Tongue (tissue), 2 donors: ENCODE data around the gene GRIA4. TPM values are rescaled to one million over a fixed set of nuclear protein-coding genes. Genes with fewer than 3 reads are reported as not detected.

Source experiments
- DNase-seq: peaks from one replicate; pipeline ENCODE4 v3.0.0-alpha.2; 2015
- total RNA-seq: library from RNA; depleted of rRNA; stranded (reverse); fragments of >200 nt; gene quantifications from one replicate; pipeline ENCODE4 v1.2.3, GENCODE V29; 2014

Gene GRIA4
- total RNA-seq, 1 donor from 2014 or later: 6.8 TPM

DNA sequence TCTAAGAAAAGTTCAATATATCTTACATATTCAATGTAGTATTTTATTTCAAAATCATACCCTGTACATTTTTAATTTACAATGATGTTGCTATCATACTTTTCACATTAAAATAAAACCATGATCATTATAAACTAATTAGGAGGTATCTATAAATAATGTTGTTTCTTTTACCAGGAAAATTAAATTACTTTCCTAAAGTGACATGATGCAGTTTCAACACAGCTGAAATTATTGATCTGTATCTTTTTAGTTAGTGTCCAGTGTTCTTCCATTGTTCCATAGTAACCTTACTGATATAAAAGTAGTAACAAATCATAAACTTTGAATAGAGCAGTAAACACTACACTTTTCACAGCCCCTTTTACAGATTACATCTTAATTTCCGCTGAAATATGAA lies 29.7 kb downstream of the GRIA4 start:
- DNase-seq: no peak

DNA sequence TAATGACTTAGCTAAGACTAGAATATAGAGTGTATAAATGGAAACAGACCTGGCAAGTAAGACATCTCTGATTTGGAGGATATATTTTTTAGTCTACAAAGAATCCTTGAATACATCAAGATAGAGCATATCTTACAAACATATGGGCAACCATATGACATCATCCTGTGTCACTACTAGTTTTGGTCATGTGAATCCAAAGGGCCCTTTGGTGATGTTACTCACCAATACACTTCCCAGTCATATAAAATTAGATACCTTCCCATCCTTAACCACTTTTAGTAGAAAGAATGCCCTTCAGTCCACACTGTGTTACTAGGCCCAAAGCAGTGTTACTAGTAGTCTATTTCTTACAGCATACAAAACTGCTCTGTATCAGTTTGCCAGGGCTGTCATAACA lies 31.6 kb downstream of the GRIA4 start:
- no peak for DNase-seq

DNA sequence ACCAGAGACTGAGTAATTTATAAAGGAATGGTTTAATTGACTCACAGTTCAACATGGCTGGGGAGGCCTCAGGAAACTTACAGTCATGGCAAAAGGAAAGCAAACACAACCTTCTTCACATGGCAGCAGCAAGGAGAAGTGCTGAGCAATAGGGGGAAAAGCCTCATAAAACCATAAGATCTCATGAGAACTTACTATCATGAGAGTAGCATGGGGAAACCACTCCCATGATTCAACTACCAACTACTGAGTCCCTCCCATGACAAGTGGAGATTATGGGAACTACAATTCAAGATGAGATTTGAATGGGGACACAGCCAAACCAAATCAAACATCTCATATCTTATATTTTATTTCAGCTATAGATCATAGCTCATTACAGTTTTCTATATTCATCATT lies 33.0 kb downstream of the GRIA4 start:
- no peak for DNase-seq

DNA sequence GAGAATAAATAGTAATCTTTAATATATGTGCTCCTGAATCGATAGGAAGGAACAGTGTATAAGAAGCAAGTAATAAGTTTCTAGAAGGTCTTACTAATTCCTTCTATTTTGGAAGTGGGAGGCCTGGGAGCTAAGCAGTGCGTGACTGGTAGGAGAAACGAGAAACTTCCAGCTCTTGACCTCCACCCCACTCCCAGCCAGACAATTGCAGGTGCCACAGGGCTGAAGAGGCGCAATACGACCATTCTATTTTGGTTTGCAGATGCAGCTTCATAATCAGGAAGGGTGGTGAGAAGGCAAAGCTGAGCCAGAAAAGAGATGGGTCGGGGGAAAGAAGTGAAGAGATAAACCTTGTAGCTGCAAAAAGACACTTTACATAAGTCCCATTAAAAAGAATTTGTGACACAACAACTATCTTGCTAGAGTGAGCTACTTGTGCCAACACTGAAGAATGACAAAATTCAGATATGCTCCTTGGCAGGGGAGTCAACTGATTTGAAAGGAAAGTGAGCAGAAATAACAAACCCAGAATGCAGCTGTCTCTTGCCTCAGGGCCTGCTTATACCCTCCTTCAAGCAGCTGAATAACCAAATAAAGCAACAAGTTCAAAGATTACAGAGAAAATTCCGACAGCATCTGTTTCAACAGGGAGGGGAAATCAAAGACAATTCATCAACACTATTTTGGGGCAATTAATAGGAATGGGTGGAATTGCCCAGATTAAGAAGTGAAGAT lies 35.1 kb downstream of the GRIA4 start:
- DNase-seq: peak; percentile 10

DNA sequence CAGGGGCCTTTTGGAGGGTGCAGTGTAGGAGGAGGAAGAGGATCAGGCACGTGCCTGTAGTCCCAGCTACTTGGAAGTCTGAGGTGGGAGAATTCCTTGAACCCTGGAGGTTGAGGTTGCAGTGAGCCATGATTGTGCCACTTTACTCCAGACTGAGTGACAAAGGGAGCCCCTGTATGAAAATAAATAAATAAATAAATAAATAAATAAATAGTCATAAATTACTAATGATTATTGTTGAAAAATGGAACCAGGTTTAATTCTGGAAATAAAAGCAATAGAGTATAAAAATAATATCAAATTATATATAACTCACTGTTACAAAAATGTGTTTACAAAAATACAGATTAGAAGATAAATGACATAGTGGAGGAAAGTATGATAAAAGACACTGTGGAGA lies 37.9 kb downstream of the GRIA4 start:
- DNase-seq: no peak

DNA sequence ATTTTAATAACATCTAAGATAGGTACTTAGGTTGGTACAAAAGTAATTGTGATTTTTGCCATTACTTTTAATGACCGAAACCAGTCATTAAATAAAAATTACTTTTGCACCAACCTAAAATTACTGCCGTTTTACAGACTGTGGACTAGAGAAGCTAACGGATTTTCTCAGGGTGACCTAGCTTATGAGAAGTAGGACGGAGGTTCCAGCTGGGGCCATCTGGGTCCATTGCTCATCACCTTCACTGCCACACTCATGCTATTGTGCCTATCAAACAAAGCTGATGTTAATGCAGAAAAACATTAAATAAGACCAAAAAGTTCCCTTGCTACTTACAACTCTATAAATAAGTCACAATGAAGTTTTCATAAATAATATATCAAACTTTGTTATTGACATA lies 38.9 kb downstream of the GRIA4 start:
- DNase-seq: no peak

DNA sequence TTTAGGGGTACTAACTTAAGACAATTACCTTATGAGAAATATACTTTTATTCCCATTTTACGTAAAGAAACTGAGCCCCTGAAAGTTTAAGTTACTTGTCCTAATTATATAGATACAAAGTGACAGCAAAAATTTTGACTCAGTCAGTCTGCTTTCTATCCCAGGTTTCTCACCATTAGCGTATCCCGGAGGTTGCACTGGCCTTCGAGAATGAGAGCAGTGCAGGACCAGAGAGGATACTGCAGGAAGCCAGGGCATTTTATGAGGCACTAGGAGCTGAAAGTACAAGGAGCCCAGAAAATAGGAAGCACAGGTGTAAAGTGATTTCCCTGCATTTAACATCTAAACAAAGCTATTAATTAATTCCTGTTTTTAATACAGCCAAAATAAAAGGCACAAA lies 55.4 kb downstream of the GRIA4 start:
- DNase-seq: no peak

DNA sequence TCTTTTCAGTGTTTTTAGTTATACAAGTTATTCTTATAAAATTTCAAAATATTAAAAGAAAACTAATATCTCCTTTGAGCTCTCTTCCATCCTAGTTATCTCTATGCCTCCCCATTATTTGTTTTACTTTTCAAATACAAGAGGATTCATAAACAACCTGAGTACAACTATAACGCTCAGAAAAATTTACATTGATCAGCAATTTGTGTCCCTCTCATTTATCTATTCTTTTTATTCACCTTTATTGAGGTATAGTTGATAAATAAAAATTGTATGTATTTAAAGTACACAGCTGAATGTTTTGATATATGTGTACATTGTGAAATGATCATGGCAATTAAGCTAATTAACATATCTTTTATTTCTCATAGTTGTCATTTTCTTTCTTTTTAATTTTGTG lies 57.6 kb downstream of the GRIA4 start:
- no peak for DNase-seq

DNA sequence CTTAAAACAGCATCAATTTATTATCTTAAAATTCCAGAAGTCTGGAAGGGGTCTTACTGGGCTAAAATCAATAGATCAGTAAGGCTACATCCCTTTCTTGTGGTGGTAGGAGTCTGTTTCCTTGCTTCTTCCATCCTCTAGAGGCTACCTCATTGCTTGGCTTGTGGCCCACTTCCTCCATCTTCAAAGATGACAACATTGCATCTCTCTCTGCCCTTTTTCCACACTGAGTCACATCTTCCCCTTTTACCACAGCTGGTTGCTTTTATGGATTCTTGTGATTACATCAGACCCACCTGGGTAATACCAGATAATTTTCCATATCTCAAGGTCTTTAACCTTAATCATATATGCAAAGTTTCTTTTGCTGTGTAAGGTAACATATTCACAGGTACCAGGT lies 60.9 kb downstream of the GRIA4 start:
- DNase-seq: no peak

DNA sequence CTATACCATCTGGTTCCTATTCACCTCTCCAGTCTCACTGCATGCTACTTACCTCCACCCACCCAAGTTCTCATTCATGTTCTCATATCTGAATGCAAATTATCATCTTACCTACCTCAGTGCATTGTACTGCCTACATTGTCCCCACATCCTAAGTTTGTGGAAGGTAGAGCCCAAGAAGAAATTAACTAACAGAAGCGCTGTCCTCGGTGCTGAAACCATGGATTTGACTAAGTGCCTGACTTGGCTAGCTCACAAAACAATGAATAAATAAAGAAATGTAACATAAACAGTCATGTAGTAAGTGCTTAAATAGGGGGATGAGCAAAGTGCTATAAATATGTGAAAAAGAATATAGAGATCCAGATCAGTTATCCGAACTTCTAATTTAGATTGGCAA lies 63.2 kb downstream of the GRIA4 start:
- peak; percentile 84 for DNase-seq

DNA sequence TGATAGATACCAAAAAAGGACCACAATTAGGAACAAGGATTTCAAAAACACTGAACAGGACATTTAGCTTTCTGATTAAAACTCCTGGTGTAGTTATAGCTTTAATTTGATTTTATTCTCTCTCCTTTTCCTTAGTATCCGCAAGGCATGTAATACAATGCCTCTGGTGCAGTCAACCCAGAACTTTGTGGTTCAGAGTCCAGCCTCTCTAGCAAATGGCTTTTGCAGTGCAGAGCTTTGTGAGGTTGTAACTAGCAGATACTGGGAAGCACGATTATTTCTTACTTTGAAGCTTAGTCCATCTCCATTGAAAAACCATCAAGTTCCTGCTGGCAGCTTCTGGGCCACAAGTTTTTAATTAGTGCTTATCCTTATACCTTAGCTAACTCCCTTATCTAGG lies 79.8 kb downstream of the GRIA4 start:
- no peak for DNase-seq

DNA sequence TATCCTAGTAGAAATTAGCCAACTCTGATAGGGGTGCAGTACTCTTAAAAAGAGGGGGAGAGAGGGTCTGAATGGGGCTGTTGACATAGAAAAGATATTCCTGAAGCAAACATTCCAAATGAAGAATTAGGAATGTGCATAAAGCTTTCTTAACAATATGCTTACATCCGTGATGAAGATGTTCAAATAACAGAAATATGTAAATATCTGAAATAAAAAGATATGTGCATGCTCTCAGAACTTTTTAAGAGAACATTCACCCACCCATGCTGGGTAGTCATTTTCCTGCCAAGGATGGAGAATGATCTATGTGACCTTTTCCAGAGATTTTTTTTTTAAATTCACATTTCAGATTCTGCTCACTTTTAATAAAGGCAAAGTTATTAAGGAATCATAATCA lies 80.6 kb downstream of the GRIA4 start:
- DNase-seq: no peak

DNA sequence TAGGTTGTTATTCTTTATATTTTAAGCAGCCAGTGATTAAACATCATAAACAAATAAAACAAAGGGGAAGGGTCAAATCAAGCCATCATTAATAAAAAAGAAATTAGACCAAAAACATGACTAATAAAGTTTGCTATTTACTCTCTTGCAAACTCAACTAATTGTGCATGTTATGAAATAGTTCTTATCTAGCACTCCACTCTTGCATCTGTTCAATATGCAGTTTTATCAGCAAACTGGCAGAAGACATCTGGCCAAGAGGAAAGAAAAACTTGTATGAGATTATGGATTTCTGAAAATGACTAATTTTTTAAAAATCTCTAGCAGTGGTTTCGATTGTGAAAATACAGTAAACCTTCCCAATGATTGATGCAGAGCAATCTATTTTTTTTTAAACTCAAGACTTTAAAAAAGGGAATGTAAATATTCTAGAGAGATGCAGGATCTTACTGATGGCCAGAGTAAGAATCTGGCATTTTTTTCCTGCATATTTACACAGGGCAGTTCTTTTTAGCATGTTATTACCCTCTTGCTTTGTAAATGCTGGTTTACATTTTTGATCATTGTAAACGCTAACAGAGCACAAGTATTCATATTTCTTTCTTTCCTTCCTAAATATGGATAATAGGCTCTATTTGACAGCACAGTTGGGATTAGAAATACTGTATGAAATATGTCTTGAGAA lies 83.3 kb downstream of the GRIA4 start:
- no peak for DNase-seq

DNA sequence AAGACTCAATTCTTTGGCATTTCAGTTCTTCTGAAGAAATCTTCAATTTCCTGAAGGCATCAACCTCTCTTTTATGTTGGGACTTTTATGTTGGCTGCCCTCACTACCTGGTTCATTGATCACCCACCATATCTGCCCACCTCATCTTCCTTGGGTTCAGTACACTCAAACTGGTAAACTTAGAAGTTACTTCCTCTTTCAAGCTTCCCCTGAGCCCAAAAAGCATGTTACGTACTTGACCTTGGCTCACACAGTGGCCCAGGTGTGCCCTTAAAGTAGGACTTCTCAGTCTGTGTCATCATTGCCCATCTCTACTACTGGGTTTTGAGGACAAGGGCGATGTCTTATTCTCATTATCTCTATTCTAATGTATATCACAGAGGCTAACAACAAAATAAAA lies 86.1 kb downstream of the GRIA4 start:
- no peak for DNase-seq

DNA sequence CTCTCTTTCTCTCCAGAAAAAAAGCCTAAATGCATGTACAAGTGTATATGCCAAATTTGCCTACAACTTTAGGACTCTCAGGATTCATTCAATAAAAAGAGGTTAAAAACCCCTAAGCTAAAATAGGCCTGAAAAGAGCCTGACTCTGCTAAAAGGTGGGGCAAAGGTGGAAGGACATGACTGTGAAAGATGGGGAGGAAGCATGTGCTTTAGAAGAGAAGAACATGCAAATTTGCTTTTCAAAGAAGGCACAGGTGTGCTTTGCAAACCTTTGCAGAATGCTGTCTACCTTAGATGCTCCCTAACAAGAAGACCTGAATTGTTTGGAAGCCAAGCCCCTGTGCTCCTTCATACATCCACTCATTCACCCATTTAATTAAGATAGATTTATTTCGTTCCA lies 87.4 kb downstream of the GRIA4 start:
- no peak for DNase-seq

DNA sequence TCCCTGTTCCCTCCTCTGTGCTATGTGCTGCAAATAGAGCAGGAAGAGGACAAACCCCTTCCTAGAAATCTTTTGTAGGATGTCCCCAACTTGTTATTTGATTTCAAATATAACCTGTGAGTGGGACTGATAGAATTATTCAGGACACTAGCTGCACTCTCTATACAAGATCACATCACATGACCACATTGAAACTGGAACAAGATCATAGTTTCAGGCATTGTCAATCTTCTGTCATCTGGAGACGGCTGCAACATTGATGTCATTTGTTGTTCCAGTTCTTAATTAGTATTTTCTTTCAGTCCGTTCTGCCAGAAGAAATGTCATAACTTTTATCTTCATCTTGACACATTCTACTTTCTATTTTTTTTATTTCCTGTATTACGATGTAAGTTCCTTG lies 89.3 kb downstream of the GRIA4 start:
- no peak for DNase-seq

DNA sequence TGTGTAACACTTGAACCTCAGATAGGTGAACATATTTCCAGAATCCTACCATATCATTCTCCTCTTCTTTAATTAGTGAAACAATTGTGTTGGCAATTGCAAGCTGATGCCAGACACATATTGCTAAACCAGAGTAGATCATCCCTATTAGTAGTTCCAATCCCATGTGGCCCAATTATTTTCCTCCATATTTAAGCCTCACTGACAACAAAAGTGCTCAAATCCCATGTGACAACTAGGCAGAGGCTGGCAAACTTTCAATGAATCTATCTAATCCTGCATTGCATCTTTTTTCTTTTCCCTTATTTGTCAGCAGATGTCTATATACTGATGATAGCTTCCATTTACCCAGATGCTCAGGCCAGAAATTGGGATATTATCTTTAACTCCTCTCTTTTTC lies 90.4 kb downstream of the GRIA4 start:
- DNase-seq: no peak

DNA sequence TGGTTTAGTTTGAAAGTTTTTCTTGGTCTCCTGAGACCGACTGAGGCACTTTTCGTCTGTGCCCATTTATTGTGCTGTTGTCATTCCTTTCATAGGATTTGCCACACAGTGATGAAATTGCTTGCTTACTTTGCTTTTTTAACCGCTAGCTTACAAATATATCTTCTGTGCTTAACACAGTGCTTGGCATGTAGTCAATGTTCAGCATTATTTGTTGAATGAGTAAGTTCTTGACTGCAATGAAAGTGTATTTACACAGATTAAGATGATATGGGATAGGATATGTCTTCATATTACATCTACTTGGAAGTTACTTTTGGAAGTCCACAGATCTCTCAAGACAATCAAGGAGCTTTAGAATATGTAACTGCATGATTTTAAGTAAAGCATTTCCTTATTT lies 91.2 kb downstream of the GRIA4 start:
- DNase-seq: no peak

DNA sequence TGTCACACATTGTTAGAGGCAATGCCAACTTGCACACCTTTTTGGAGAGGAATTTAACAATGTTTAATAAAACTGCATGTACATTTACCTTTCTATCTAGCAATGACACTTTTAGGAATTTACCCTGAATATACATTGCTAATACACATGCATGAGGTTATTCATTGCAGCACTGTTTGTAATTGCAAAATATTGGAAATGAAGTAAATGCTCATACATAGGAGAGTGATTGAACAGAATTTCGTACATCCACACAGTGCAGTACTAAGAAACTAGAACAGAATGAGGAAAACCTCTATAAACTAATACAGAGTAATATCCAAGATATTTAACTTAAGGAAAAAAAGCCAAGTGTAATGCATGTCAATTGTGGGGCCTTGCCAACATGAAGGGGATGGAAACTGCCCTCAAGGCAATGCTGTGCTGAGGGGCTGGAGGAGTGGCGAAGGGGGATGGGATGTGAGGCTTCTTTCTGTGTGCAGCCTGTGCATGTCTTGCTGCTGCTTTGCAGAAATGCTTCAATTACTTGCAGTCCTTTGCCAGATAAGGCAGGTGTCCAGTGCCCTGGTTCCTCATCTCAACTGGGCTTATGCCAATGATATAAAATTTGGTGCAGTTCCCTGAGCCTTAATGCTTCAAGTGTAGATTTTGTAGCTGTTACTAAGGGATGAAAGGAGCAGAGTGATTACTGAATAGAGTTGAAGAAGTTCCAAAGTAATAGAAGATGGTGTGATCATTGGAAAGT lies 96.1 kb downstream of the GRIA4 start:
- DNase-seq: no peak

DNA sequence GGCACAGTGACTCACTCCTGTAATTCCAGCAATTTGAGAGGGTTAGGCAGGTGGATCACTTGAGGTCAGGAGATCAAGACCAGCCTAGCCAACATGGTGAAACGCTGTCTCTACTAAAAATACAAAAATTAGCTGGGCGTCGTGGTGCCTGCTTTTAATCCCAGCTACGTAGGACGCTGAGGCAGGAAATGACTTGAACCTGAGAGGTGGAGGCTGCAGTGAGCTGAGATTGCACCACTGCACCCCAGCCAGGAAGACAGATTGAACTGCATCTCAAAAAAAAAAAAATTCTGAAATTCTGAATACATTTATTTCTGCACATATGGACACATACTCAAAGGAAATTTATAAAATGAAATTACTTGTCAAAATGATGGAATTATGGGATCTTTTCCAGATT lies 103.2 kb downstream of the GRIA4 start:
- no peak for DNase-seq

DNA sequence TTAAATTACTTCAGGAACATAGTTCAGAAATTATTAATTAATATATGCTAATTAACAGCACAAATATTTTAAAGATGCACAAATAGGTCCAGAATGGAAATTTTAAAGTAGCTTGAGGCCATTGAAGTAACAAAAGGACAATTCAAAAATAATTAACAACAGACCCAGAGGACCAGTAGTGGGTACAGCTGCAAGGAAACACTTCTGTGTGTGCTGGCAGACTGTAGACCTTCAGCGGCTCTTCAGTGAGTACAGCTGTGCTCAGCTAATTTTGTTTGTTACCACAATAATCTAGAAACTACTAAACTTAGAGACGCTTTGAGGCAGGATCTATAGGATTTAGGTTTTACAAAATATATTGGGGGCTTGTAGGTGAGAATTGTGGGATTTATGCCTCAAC lies 103.8 kb downstream of the GRIA4 start:
- no peak for DNase-seq

DNA sequence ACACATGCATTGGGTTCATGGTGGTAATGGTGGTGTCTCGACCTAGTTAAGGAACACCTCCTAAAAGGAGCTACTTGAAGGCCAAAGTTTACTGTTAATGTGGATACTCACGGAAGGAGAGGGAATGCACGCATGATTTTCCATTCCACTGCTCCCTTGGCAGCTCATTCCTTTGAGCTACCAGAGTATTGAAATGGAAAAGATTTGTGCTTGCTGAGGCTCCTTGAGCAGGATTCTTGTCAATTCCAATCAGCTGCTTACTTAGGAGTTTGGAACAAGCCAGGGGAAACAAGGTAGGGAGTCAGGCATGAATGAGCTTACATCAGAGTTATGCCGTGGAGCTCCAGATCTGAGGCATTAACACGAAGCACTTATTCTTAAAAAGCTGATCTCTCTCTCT lies 108.8 kb downstream of the GRIA4 start:
- no peak for DNase-seq

DNA sequence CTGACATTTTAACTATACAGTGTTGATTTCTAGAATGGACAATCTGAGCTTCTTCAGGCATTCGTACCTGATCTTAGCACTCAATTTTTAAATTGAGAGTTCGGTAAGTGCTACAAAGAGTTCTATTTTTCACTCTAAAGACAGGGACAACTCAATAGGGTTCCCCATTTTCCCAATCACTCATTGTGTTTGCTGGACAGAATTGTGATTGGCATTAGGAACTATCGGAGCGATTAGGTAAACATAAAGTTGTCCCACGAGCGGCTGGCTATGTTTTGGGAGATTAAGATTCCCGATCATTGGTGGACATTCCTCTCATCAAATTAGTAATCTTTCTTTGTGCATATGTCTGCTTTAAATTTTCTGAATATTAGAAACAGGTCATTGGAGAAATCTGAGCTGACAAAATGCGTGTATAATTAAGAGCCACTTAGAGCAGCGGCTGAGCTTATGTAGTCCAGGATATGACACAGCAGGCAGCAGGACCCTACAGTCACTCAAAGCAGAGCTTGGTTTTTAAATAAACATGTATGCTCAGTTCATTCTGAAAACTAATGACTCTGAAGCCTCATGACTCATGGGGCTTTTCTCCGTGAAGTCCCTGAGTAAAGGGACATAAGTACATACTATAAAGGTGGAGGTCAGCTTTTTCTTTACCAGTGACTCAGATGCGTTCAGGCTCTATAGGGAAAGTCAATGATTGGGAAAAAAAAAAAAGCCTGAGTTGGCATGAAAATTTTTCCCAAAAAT lies 109.4 kb downstream of the GRIA4 start:
- peak; percentile 12 for DNase-seq
